Trophoblast cell (in vitro differentiated cells and primary cell): ENCODE data around the gene TGOLN2. TPM values are rescaled to one million over a fixed set of nuclear protein-coding genes. Genes with fewer than 3 reads are reported as not detected.

Experiments used
- DNase-seq, 2 donors: peaks; one replicate each; pipeline ENCODE4 v3.0.0-alpha.2; 2016
- H2AFZ ChIP-seq: 2 replicates; pipeline ENCODE4 v1.6.1; 2013; ENCODE audit warnings: low read length, moderate library complexity, mild to moderate bottlenecking; ENCODE audit not compliant: insufficient read depth, poor library complexity
- H2AK5ac ChIP-seq: 2 replicates; pipeline ENCODE4 v1.6.1; 2013; ENCODE audit warnings: mild to moderate bottlenecking, low read length
- H2BK120ac ChIP-seq: 2 replicates; pipeline ENCODE4 v1.6.1; 2013; ENCODE audit warnings: low read length, mild to moderate bottlenecking, moderate library complexity; ENCODE audit not compliant: insufficient read depth, poor library complexity
- H2BK12ac ChIP-seq: 2 replicates; pipeline ENCODE4 v1.6.1; 2013; ENCODE audit warnings: mild to moderate bottlenecking, low read length, moderate library complexity
- H2BK5ac ChIP-seq: 2 replicates; pipeline ENCODE4 v1.6.1; 2013; ENCODE audit warnings: low read length, low read depth, moderate library complexity, mild to moderate bottlenecking; ENCODE audit not compliant: poor library complexity
- H3K14ac ChIP-seq: 2 replicates; pipeline ENCODE4 v1.6.1; 2013; ENCODE audit warnings: mild to moderate bottlenecking, low read length
- H3K18ac ChIP-seq: 2 replicates; pipeline ENCODE4 v1.6.1; 2013; ENCODE audit warnings: mild to moderate bottlenecking, low read length
- H3K23ac ChIP-seq: 2 replicates; pipeline ENCODE4 v1.6.1; 2013; ENCODE audit warnings: low read length
- H3K27ac ChIP-seq: 2 replicates; pipeline ENCODE4 v1.5.1; 2013; ENCODE audit warnings: low read depth, mild to moderate bottlenecking, inconsistent platforms, low read length, moderate library complexity
- H3K27me3 ChIP-seq: 2 replicates; pipeline ENCODE4 v1.6.1; 2013; ENCODE audit warnings: inconsistent platforms, mild to moderate bottlenecking, low read length, moderate library complexity; ENCODE audit not compliant: insufficient read depth
- H3K36me3 ChIP-seq, 2 experiments: 1 replicate in 1 of 2; 2 replicates in 1 of 2; pipeline ENCODE4 v1.6.1; 2013; ENCODE audit warnings: low read length in 2 of 2, mild to moderate bottlenecking in 2 of 2, moderate library complexity in 1 of 2; ENCODE audit not compliant: insufficient read depth in 2 of 2, control insufficient read depth in 1 of 2
- H3K4ac ChIP-seq: 2 replicates; pipeline ENCODE4 v1.6.1; 2013; ENCODE audit warnings: low read depth, mild to moderate bottlenecking, low read length, moderate library complexity
- H3K4me1 ChIP-seq, 2 experiments: 1 replicate in 1 of 2; 2 replicates in 1 of 2; pipeline ENCODE4 v1.6.1; 2013; ENCODE audit warnings: low read length in 2 of 2, mild to moderate bottlenecking in 2 of 2, moderate library complexity in 1 of 2; ENCODE audit not compliant: insufficient read depth in 2 of 2, control insufficient read depth in 1 of 2
- H3K4me2 ChIP-seq: 2 replicates; pipeline ENCODE4 v1.6.1; 2013; ENCODE audit warnings: inconsistent platforms, mild to moderate bottlenecking, low read length, moderate library complexity
- H3K4me3 ChIP-seq: 2 replicates; pipeline ENCODE4 v1.5.1; 2013; ENCODE audit warnings: mild to moderate bottlenecking, low read depth, low read length, inconsistent platforms
- H3K79me1 ChIP-seq: one replicate; pipeline ENCODE4 v1.6.1; 2013; ENCODE audit warnings: low read length
- H3K79me2 ChIP-seq: 2 replicates; pipeline ENCODE4 v1.6.1; 2013; ENCODE audit warnings: low read length, mild to moderate bottlenecking; ENCODE audit not compliant: control insufficient read depth, insufficient read depth, poor library complexity
- H3K9ac ChIP-seq: 2 replicates; pipeline ENCODE4 v1.6.1; 2013; ENCODE audit warnings: mild to moderate bottlenecking, low read length
- H3K9me3 ChIP-seq: 2 replicates; pipeline ENCODE4 v1.6.1; 2013; ENCODE audit warnings: low read depth, mild to moderate bottlenecking, control low read depth, inconsistent platforms, low read length; ENCODE audit not compliant: insufficient read depth
- H4K12ac ChIP-seq: 2 replicates; pipeline ENCODE4 v1.6.1; 2013; ENCODE audit warnings: low read depth, mild to moderate bottlenecking, low read length, moderate library complexity
- H4K8ac ChIP-seq: 2 replicates; pipeline ENCODE4 v1.6.1; 2013; ENCODE audit warnings: low read depth, mild to moderate bottlenecking, low read length, moderate library complexity
- H4K91ac ChIP-seq: one replicate; pipeline ENCODE4 v1.6.1; 2013; ENCODE audit warnings: low read depth, mild to moderate bottlenecking, low read length, moderate library complexity
- WGBS: extraction: QIAGEN DNeasy Blood & Tissue Kit; methylation state at CpG from one replicate; pipeline ENCODE4 v1.1.7; 2013; ENCODE audit warnings: missing lambda C conversion rate; ENCODE audit not compliant: insufficient read length, insufficient coverage; ENCODE audit errors: extremely low coverage; 5-methylcytosine and 5-hydroxymethylcytosine counted together
- polyA plus RNA-seq: library from polyadenylated mRNA; stranded (reverse); fragments of 200-250 nt; gene quantifications from 2 replicates; pipeline ENCODE4 v1.2.3, GENCODE V29; 2013

TGOLN2 gene
- 45.9 and 46.2 TPM in 2 replicates for polyA plus RNA-seq

DNA sequence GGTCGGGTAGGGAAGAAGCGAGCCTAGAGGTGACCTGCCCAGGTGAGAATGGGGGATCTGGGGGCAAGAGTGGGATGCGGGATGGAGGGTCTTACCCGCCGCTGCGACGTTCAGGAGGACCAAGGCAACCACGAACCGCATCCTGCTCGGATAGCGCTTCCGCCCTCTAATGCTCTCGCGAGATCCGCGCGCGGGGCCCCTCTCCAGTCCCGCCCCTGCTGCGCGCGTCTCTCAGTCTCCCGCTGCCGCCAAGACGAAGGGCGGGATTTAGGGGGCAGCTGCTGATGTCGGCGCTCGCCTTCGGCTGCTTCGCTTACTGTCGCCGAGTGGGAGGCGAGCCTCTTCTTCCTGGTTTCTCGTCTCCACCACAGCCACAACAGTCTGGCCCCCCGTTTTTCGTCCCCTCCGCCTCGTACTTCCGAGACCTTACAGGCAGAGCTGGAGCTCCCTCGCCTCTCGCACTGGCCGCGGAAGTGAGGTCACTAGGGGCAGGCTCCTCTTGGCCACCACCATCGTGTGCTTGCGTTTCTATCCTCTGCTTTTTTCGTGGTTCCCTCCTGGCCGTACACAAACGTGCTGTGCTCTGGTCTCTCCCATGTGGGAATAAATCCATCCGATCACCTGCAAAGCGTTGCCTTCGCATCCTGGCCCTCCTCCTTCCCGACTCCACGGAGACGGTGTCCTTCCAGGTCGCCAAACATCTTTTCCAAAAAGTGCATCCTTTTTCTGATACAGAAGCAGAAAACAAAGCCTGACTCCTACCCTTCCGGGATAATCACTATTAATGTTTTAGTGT lies at the start of gene TGOLN2:
Gene TGOLN2, minus strand, starts transcription at position 168 of the 796 bp plus-strand sequence. Its CDS starts 27 bp downstream, at position 141.
- H2AK5ac ChIP-seq = peak within 1 kb of the TSS; percentile 21
- peak within 1 kb of the TSS; percentile 98 for H4K8ac ChIP-seq
- H3K36me3 ChIP-seq = peaks cover 16 to 17% of the 10 kb centered on the region in 2 experiments
- peaks cover 12% of the 10 kb centered on the region for H3K79me2 ChIP-seq
- no peaks in the 10 kb centered on the region for H3K9me3 ChIP-seq
- H2BK120ac ChIP-seq = peak within 1 kb of the TSS; percentile 88
- H3K23ac ChIP-seq = no peak within 1 kb of the TSS
- H2BK12ac ChIP-seq = no peak within 1 kb of the TSS
- peak within 1 kb of the TSS; percentile 70 for H3K4me2 ChIP-seq
- H3K27me3 ChIP-seq = no peaks in the 10 kb centered on the region
- H3K4me3 ChIP-seq = peak within 1 kb of the TSS; percentile 86
- peak within 1 kb of the TSS; percentile 93 for H3K4ac ChIP-seq
- peak within 1 kb of the TSS; percentile 93 for H4K91ac ChIP-seq
- peak within 1 kb of the TSS; percentile 93 for H2BK5ac ChIP-seq
- peak within 1 kb of the TSS; percentile 97 for H3K18ac ChIP-seq
- peak within 1 kb of the TSS; percentile 99 for H3K14ac ChIP-seq
- peak within 1 kb of the TSS; percentile 96 for H3K27ac ChIP-seq
- peak within 1 kb of the TSS; percentile 83 for H3K9ac ChIP-seq
- H3K4me1 ChIP-seq = peaks cover 11 to 13% of the 10 kb centered on the region in 2 experiments
- DNase-seq = peak; percentile 93 to 96
- peak within 1 kb of the TSS; percentile 96 for H2AFZ ChIP-seq
- no CpG with 5 or more reads among the region's 57 CpGs for WGBS
- peaks cover 5% of the 10 kb centered on the region for H3K79me1 ChIP-seq
- peak within 1 kb of the TSS; percentile 98 for H4K12ac ChIP-seq

- Histone ChIP-seq H4K12ac (no peak overlapping the region), H4K8ac (no peak overlapping the region), H3K4me2 (no peak overlapping the region), H3K9me3 (peaks cover 3% of the 10 kb centered on the region), H2AK5ac (no peak overlapping the region), H3K9ac (no peak overlapping the region), H3K79me1 (no peaks in the 10 kb centered on the region), H3K14ac (no peak overlapping the region), H3K18ac (no peak overlapping the region), H3K4me1 (peaks cover 4% of the 10 kb centered on the region in 2 experiments), H2AFZ (no peak overlapping the region), H4K91ac (no peak overlapping the region), H3K23ac (no peak overlapping the region), H3K36me3 (peaks cover 5 to 9% of the 10 kb centered on the region in 2 experiments), H3K27ac (no peak overlapping the region), H3K4me3 (no peak overlapping the region), H2BK5ac (no peak overlapping the region), H3K4ac (no peak overlapping the region), H2BK120ac (no peak overlapping the region), H3K27me3 (no peaks in the 10 kb centered on the region), H2BK12ac (no peak overlapping the region), H3K79me2 (no peaks in the 10 kb centered on the region)
- WGBS = no CpG with 5 or more reads among the region's 11 CpGs
- no peak for DNase-seq
Measured at GRCh38 chr2:85377083-85377482, 49.3 kb upstream of the TGOLN2 start.

GRCh38 chr2:85376291-85377065 lies 48.7 kb upstream of the TGOLN2 start:
- H3K4me3 ChIP-seq = no peak overlapping the region
- H3K9me3 ChIP-seq = peaks cover 3% of the 10 kb centered on the region
- H3K79me2 ChIP-seq = no peaks in the 10 kb centered on the region
- no peak overlapping the region for H3K9ac ChIP-seq
- no peaks in the 10 kb centered on the region for H3K79me1 ChIP-seq
- no peak overlapping the region for H2BK120ac ChIP-seq
- H3K18ac ChIP-seq = no peak overlapping the region
- H4K12ac ChIP-seq = no peak overlapping the region
- peaks cover 4% of the 10 kb centered on the region in 2 experiments for H3K4me1 ChIP-seq
- H3K36me3 ChIP-seq = peaks cover 5 to 7% of the 10 kb centered on the region in 2 experiments
- H3K27me3 ChIP-seq = no peaks in the 10 kb centered on the region
- no peak overlapping the region for H3K23ac ChIP-seq
- H3K27ac ChIP-seq = no peak overlapping the region
- H4K8ac ChIP-seq = no peak overlapping the region
- H2BK12ac ChIP-seq = no peak overlapping the region
- no peak overlapping the region for H2BK5ac ChIP-seq
- H3K14ac ChIP-seq = no peak overlapping the region
- no peak overlapping the region for H2AFZ ChIP-seq
- no peak overlapping the region for H3K4ac ChIP-seq
- no CpG with 5 or more reads among the region's 5 CpGs for WGBS
- H2AK5ac ChIP-seq = no peak overlapping the region
- no peak overlapping the region for H4K91ac ChIP-seq
- DNase-seq = no peak
- H3K4me2 ChIP-seq = no peak overlapping the region

DNA sequence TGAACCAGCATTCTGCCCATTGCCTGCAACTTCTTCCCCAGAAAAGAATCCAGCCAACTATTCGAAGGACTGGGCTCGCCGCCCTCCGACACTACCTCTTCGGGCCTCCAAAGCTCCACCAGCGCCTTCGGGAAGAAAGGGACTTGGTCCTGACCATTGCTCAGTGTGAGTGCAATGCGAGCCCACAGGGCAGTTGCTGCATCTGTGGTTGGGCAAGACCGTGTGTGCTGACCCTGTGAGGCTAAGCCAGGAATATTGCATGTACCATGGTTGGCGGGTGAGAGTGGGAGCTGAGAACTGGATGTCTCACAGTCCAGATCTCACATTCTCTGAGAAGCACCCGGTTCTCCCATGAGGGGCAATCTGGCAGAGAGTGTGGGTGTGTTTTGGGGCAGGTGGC lies 43.3 kb upstream of the TGOLN2 start:
- Histone ChIP-seq H4K12ac (no peak overlapping the region), H2AFZ (no peak overlapping the region), H2BK120ac (no peak overlapping the region), H3K9ac (no peak overlapping the region), H3K4me1 (no peaks in the 10 kb centered on the region), H4K8ac (no peak overlapping the region), H2BK5ac (no peak overlapping the region), H3K23ac (peak overlapping the region; percentile 36), H2BK12ac (no peak overlapping the region), H3K27me3 (no peaks in the 10 kb centered on the region), H3K14ac (no peak overlapping the region), H2AK5ac (no peak overlapping the region), H3K36me3 (peaks cover 0 to 8% of the 10 kb centered on the region in 2 experiments), H3K27ac (no peak overlapping the region), H3K79me2 (no peaks in the 10 kb centered on the region), H3K18ac (no peak overlapping the region), H4K91ac (no peak overlapping the region), H3K4ac (no peak overlapping the region), H3K79me1 (no peaks in the 10 kb centered on the region), H3K4me3 (peak overlapping the region; percentile 45), H3K9me3 (no peaks in the 10 kb centered on the region), H3K4me2 (no peak overlapping the region)
- WGBS = no CpG with 5 or more reads among the region's 11 CpGs
- no peak for DNase-seq
